Ectodermal cell (in vitro differentiated cells): ENCODE measurements around the gene ZNF519.
"Not testable (repeated sequence)": the region's sequence is repeated elsewhere in the genome, so short reads cannot be mapped to it uniquely, and the experiment has no call there.

ENCODE experiments used
- H3K27ac ChIP-seq: 2 replicates; pipeline ENCODE4 v1.7.0; 2013; ENCODE audit warnings: mild to moderate bottlenecking, low read depth, low read length; ENCODE audit not compliant: insufficient read depth, poor library complexity, severe bottlenecking
- H3K27me3 ChIP-seq: 2 replicates; pipeline ENCODE4 v1.7.0; 2013; ENCODE audit warnings: mild to moderate bottlenecking, low read length; ENCODE audit not compliant: insufficient read depth, control insufficient read depth, poor library complexity, severe bottlenecking
- H3K36me3 ChIP-seq: one replicate; pipeline ENCODE4 v1.7.0; 2013; ENCODE audit warnings: low read length; ENCODE audit not compliant: control insufficient read depth, insufficient read depth
- H3K4me1 ChIP-seq: one replicate; pipeline ENCODE4 v1.7.0; 2013; ENCODE audit warnings: low read length; ENCODE audit not compliant: control insufficient read depth, insufficient read depth
- H3K4me3 ChIP-seq: 2 replicates; pipeline ENCODE4 v1.7.0; 2013; ENCODE audit warnings: low read depth, low read length, control low read depth; ENCODE audit not compliant: insufficient read depth
- H3K9me3 ChIP-seq: 2 replicates; pipeline ENCODE4 v1.7.0; 2013; ENCODE audit warnings: mild to moderate bottlenecking, low read length, moderate library complexity; ENCODE audit not compliant: control insufficient read depth
- WGBS, 2 experiments: methylation state at CpG; one replicate each; pipeline ENCODE4 v1.1.7; 2013; ENCODE audit warnings: missing lambda C conversion rate in 2 of 2; 5-methylcytosine and 5-hydroxymethylcytosine counted together

The ZNF519 gene

GRCh38 chr18:14172142-14173115 lies 40.2 kb upstream of the ZNF519 start:
- not testable (repeated sequence) for H3K27ac ChIP-seq, H3K36me3 ChIP-seq, H3K27me3 ChIP-seq, H3K9me3 ChIP-seq, H3K4me1 ChIP-seq, H3K4me3 ChIP-seq
- 68 to 69% methylated on average over 6 of the region's 6 CpGs for WGBS, 2 experiments

DNA sequence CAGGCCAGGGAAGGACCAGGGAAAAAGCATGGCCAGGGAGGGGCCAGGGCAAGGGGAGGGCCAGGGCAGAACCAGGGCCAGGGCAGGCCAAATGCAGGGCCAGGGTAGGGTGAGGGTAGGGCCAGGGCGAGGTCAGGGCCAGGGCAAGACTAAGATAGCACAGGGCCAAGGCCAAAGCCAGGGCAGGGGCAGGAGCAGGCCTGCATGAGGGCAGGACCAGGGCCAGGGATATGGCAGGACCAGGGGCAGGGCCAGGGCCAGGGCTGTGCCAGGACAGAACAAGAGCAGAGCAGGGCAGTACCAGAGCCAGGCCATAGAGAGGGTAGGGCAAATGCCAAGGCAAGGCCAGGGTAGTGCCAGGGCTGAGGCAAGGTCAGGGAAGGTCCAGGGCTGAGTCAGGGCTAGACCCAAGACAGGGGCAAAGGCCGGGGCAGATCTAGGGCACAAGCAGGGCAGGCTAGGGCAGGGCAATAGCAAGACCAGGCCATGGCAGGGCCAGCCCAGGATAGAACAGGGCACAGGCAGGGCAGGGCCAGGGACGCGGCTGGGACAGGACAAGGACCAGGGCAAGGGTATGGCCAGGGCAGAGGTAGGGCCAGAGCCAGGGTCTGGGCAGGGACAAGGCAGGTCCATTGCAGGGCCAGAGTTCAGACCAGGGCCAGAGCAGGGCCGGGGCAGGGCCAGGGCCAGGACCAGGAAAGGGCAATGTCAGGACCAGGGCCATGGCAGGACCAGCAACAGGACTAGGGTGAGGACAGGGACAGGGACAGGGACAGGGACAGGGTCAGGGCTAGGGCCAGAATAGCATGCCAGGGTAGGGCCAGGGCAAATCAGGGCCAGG lies 39.3 kb upstream of the ZNF519 start:
- not testable (repeated sequence) for H3K27ac ChIP-seq
- 81 to 83% methylated on average over 5 of the region's 5 CpGs for WGBS, 2 experiments

DNA sequence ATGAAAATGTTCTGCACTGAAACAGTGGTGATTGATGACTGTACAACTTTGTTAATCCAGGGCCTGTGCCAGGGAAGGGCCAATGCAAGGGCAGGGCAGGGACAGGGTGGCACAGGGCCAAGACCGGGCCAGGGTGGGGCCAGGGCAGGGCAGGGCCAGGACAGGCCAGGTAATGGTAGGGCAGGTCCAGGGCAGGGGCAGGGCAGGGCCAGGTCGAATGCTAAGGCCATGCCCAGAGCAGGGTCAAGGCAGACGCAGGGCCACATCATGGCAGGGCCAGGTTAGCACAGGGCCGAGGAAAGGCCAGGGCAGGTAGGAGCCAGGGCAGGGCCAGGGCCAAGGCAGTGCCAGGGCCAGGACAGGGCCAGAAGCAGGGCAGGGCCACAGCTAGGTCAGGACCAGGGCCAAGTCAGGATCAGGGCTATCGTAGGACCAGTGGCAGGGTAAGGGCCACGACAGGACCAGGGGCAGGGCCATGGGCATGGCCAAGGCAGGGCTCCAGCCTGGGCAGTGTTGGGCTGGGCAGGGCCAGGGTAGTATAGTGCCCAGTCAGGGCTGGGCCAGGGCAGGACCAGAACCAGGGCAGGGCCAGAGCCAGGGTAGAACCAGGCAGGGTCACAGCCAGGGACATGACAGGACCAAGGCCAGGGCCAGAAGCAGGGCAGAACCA lies 38.3 kb upstream of the ZNF519 start:
- not testable (repeated sequence) for H3K9me3 ChIP-seq, H3K27ac ChIP-seq, H3K27me3 ChIP-seq, H3K4me3 ChIP-seq, H3K4me1 ChIP-seq, H3K36me3 ChIP-seq
- 73 to 79% methylated on average over 6 of the region's 6 CpGs for WGBS, 2 experiments

More for the DNA sequence above, 39.3 kb upstream of the ZNF519 start:
- not testable (repeated sequence) for H3K36me3 ChIP-seq, H3K4me3 ChIP-seq, H3K4me1 ChIP-seq, H3K9me3 ChIP-seq, H3K27me3 ChIP-seq

DNA sequence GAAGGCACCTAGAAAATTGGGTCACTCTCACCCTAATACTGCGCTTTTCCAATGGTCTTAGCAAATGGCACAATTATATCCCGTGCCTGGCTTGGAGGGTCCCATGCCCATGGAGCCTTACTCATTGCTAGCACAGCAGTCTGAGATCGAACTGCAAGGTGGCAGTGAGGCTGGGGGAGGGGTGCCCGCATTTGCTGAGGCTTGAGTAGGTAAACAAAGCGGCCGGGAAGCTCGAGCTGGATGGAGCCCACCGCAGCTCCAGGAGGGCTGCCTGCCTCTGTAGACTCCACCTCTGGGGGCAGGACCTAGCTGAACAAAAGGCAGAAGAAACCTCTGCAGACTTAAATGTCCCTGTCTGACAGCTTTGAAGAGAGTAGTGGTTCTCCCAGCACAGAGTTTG lies 30.7 kb upstream of the ZNF519 start:
- not testable (repeated sequence) for H3K27me3 ChIP-seq, H3K27ac ChIP-seq, H3K4me3 ChIP-seq, H3K4me1 ChIP-seq, H3K9me3 ChIP-seq, H3K36me3 ChIP-seq
- 70 to 71% methylated on average over 8 of the region's 8 CpGs for WGBS, 2 experiments

- 79 to 80% methylated on average over 7 of the region's 8 CpGs for WGBS, 2 experiments
- H3K36me3 ChIP-seq, result not testable (repeated sequence)
Observed at GRCh38 chr18:14151564-14152113, 19.4 kb upstream of the ZNF519 start.

GRCh38 chr18:14150766-14151165 lies 18.5 kb upstream of the ZNF519 start:
- not testable (repeated sequence) for H3K9me3 ChIP-seq, H3K27me3 ChIP-seq, H3K4me1 ChIP-seq, H3K36me3 ChIP-seq, H3K4me3 ChIP-seq, H3K27ac ChIP-seq
- WGBS, 2 experiments, result 90% methylated on average over 11 of the region's 11 CpGs

More at GRCh38 chr18:14151564-14152113, 19.4 kb upstream of the ZNF519 start:
- not testable (repeated sequence) for H3K27me3 ChIP-seq, H3K4me3 ChIP-seq, H3K9me3 ChIP-seq, H3K27ac ChIP-seq, H3K4me1 ChIP-seq

DNA sequence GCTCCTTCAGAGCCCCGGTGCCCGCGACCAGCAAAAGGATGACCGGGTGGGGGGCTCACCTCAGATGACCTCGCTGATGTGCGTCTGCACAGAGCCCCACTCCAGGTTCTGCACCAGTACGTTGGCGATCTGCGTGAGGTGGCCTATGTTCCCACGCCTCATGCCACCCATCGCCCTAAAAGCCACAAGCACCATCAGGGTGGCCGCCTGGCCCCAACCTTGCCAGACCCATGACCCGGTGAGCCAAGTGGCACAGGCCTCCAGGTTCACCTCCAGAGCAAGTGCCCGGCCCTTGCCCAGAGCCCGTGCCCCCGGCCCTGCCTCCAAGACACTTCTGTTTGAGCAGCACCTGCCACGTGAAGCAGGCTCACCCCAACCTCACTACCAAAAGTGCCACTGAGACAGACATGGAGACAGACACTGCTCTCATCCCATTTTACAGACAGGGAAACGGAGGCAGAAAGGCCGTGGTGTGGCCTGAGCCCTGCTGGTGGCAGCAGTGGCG lies 17.7 kb upstream of the ZNF519 start:
- not testable (repeated sequence) for H3K9me3 ChIP-seq, H3K27me3 ChIP-seq, H3K27ac ChIP-seq, H3K4me1 ChIP-seq, H3K36me3 ChIP-seq, H3K4me3 ChIP-seq
- 93% methylated on average over 18 to 19 of the region's 20 CpGs for WGBS, 2 experiments

DNA sequence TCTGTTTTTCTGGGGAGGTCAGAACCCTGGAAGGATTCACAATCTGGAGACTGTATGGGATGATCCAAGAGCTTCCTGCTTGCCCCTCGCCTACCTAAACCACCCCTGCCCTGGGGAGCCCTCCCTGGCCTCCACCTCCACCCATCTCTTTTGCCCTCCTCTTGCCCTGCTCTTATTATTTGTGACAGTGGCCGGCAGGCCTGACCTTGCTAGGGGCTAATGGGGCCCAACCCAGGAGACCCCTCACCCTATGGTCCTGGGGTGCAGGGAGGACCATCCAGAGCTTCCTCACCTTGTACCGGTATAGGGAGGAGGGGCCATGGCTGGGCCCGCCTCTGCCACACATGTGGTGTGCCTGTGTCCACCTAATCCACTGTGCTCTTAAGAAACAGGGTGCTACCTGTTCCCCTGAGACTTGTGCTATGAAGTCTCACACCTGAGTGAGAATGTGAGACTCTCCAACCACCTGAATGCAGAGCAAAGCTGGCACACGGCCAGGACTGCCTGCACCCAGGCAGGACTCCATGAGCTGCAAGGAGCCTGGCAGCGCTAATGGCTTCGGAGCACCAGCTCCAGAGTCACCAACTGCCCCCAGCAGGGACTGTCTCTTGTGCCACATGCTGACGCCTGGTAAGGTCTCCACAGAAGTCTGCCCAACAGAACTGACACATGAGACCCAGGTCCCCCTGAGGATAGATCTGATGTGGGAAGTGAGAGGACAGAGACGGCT lies 17.1 kb upstream of the ZNF519 start:
- H3K27ac ChIP-seq, H3K4me1 ChIP-seq, H3K27me3 ChIP-seq, H3K36me3 ChIP-seq, H3K9me3 ChIP-seq, H3K4me3 ChIP-seq: not testable (repeated sequence)
- 77 to 79% methylated on average over 9 of the region's 9 CpGs for WGBS, 2 experiments

DNA sequence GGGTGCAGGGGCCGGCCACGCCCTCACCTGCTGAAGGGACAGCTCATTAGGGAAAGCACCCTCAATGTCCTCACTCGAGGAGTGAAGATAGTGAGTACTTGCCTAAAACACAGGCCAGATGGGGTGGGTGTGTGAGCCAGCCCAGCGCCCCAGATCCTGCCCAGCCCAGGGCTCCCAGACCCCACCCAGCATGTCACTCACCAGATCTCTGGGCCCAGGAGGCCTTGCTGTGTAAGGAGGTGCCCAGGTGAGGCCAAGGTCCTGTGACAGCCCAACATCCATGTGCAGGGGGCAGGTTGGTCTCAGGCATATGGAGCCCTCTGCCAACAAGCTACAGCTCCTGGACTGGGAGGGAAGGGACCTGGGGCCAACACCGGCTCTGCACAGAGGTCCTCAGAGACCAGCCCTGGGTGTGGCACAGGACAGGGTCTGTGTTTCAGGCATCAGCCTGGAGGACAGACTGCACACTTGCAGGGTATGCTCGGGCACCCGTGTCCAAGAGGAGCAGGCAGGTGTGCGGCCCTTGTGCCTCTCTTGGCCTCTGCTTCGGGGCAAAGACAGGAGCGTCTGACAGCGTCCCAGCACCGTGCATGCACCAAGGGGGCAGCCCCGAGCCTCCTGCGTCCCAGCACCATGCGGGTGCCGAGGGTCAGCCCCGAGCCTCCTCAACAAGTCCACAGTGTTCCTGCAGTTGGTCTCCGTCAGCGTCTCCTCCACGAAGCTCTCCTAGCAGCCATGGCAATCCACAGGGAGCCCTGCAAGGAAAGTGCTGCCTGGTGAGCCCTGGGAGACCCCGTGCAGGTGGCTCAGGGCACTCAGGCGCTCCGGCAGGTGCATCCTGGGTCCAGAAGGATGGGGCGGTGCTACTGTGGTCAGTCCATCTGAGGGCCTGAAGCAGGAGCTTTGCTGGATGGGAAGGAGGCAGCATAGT lies 16.0 kb upstream of the ZNF519 start:
- H3K4me1 ChIP-seq, H3K9me3 ChIP-seq, H3K27me3 ChIP-seq, H3K27ac ChIP-seq, H3K4me3 ChIP-seq, H3K36me3 ChIP-seq: not testable (repeated sequence)
- WGBS, 2 experiments, result 81 to 83% methylated on average over 24 of the region's 24 CpGs
